GM19023 (cell line): Measurements from ENCODE around the gene OSM.
"Not testable (repeated sequence)": the region's sequence is repeated elsewhere in the genome, so short reads cannot be mapped to it uniquely, and the experiment has no call there.

Experiments used
- ATAC-seq: cut with Tn5 transposase; IDR thresholded peaks from one replicate; pipeline ENCODE4 v1.9.1; 2021; ENCODE audit warnings: mild to moderate bottlenecking, moderate library complexity; ENCODE audit not compliant: unreplicated experiment

OSM gene

DNA sequence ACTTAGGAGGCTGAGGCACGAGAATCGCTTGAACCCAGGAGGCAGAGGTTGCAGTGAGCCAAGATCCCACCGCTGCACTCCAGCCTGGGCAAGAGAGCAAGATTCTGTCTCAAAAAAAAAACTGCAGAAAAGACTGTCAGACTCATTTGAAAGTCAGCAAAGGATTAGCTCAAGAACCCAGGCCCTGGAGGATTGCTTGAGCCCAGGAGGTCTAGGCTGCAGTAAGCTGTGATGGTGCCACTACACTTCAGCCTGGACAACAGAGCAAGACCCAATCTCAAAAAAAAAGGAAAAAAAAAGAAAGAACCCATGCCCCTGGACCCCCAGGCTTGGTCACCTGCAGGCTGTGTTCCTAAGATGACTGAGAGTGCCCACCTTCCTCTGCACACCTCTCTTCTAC lies 36.3 kb downstream of the OSM start:
- ATAC-seq, result no peak

DNA sequence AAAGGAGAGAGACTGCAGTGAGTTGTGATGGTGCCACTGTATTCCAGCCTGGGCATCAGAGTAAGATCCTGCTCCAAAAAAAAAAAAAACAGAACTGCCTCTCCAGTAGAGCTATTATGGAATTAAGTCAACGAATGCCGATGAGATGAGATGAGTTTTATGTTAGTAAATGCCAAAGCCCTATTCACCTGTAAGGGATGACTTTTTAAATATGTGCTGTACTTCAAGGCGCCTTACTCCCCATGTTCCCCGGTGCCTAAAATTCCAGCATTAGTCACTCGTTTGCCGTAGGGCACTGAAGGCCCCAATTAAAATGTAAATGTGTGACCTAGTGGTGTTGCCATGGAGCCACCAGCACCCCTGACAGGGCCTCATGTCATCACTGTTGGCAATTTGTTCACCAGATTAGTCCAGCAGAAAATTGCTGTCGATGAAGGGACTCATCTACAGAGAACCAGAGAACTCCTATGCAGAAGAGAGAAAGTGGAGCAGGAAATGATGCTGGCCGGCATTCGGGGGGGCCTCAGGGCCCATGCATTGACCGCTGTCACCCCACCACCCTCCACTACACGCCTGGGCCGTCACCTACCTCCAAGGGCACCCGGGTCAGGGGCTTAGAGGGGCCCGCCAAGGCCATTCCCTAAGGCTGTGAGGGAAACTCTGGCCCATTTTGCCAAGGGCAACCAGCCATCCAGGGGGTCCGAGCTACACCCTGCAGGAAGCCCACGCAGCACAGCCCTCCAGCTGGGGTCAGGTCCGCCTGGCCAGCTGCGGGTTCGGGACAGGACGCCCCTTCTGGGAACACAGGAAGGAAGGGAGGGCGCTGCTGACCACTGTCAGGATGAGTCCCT lies 37.9 kb downstream of the OSM start:
- ATAC-seq, result no peak

DNA sequence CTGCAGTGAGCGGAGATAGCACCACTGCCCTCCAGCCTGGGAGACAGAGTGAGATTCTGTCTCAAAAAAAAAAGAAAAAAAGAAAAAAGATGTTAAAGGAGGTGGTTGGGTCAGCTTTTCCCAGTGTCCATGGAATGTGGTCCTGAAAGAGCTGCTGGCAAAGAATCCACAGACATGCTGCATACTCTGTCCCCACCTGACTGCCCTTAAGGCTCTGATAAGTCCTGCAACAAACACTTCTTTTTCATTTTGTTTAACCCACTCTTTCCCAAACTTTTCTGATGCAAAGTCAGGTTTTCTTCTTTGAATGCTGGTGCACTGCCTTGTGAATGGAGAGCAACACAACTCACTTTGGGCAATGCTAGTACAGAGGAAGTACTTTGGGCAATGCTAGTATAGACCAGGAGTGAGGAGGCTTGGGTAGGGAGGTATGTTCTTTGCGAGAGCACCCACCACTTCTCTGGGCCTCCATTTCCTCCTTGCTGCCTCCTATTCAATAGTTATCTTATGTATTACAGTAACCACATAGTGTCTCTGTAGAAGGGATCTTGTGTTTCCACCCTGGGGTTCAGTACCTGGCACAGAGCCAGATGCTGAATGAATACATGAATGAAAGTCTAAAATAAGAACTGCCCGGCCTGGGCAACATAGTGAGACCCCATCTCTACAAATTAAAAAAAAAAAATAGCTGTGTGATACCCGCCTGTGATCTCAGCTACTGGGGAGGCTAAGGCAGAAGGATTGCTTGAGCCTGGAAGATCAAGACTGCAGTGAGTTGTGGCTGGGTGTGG lies 39.0 kb downstream of the OSM start:
- ATAC-seq, result no peak

DNA sequence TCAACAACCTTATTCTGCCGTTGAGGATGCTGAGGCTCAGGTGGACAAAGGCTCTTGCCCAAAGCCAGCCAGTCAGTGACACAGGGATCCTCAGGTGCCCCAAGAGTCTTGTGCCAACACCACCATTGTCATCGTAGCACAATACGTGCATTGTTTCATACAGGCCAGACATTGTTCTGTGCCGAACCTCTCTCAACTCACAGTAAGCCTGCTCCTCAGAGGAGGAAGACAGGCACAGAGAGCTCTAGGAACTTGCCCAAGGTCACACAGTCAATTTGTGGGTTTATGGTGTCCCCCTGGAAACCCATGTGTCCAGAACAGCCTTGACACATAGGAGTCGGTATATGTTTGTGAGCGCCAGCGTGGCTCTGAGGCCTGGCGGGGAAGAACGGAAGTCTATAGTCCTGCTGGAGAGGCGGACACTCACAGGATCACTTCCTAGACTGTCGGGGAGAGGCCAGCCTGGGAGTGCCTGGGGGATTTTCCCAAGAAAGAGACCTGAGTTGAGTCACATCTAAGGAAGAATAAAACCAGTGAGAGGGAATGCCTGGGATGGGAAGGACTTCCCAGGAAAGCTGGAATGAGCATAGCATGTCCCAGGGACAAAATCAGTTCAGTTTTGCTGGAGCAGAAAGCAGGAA lies 40.3 kb downstream of the OSM start:
- no peak for ATAC-seq

DNA sequence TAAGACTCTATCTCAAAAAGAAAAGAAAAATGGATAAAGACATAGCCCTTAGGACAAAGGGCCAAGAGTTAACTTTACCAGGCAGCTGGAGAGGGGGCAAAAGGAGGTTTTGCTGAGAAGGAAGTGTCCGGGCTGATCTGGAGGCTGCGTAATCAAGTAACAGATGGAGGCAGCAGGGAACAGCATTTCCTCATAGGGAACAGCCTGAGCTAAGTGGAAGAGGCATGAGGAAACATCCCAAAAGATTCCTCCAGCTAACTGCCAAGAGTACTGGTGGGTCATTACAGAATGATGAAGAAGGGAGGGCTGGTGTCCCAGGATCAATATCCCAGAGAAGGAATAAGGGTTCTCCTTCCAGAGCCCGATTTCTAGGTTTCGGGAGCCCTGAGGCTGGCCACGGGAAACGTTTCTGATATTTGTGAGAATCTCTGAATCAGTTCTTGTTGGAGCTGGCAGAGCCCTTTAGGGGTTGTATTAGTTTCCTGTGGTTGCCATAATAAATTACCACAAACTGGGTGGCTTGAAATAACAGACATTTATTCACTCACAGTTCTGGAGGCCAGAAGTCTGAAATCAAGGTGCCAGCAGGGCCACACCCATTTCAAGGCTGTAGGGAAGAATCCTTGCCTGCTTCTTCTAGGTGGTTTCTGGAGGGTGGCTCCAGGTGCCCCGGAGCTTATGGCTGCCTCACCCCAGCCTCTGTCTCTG lies 41.3 kb downstream of the OSM start:
- ATAC-seq, result no peak

DNA sequence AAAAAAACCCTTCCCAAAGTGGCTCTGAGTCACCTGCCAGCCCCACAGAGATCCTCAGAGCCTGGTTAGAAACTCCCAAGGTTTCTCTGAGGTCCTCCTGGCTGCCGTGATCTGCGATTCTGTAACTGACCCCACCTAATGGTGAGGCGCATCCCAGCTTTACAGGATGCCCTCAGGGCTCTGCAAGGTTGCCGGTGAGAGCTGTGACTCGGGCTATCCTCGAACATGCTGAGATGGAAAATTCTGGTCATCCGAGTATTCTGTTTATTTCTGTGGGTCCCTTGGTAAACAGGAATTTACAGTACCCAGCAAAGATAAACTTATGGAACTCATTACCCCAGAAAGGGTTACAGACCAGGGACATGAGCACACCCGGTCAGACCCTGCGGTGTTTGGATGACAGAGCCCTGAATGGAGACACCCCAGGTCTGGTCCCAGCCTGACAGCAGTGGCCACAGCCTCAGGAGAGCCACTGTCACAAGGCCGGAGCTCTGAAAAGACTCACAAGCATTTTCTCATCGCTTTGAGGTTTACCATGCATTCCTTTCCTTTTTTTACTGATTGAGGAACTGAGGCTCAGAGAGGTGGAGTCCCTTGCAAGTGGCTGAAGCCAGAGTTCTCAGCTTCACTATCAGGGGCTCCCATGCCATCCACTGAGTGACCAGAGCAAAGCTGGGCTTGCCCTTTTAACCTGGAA lies 42.3 kb downstream of the OSM start:
- ATAC-seq, result no peak

DNA sequence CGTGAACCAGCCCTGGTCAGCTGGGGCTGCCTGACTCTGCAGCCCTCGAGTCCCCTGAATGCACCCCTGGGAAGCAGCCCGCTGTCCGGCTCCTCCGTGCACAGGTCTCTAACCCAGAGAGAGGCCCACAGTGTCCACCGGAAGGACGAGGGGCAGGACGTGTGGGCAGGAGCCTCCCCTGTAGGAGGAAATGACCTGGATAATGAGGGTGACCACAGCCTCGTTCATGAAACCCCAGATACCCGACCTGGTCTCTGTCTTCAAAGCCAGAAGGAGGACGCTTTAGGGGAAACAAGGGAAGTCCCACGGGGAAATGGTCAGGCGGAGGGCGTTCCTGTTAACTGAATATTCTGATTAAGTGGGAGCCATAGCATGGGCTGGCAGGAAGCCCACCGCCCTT lies 43.3 kb downstream of the OSM start:
- ATAC-seq, result no peak

DNA sequence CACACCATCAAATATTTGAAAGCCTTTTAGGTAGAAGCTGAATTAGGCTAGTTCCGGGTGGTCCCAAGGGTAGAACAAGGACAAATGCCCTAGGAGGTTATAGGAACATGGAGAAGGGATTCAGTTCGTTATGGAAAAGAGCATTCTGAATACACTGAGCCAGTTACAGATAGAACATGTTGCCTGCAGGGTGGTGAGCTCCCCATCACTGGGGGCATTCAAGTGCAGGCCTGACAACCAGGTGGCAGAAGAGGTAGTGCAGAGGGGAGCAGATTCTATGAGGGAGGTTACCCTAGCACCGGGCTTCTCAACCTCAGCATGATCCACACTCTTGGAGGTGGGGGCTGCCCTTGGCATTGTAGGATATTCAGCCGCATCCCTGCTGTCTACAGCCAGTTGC lies 44.3 kb downstream of the OSM start:
- no peak for ATAC-seq

DNA sequence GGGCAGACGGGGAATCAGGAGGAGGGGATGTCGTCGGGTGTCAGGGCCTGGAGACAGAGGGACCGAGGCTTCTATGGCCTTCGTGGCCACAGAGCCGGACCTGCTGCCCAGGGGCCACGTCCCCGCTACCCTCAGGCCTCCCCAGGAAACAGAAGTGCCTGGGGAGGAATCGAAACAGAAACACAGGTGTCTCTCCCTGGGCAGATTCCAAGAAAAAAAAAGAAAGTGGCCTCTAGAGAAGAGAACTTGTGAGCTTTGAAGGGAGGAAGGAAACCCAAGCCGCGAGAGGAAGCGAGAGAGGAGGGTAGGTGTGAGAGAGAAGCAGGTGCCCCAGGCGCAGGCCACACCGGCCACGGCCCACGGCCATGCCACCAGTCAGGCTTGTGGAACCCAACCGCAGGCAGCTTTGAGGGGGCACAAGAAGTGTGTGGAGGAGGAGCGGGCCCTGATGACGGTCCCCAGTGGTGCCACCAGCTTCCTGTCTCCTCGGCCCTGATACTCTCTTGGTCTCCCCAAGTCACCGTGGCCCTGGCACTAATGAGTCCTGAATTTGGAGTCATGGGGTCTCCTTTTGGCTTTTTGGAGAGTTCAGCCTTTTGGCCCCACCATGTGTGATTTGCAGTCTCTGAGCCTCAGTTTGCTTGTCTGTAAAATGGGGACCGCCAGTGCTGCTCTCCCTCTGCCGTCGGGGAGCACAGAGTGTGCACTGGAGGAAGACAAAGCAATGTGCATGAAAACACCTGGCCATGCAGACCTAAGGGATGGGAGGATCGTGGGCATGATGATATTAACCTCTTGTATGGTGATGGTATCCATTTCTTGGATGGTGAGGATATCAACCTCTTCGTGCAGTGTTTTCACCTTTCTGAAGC lies 45.3 kb downstream of the OSM start:
- ATAC-seq, result no peak

DNA sequence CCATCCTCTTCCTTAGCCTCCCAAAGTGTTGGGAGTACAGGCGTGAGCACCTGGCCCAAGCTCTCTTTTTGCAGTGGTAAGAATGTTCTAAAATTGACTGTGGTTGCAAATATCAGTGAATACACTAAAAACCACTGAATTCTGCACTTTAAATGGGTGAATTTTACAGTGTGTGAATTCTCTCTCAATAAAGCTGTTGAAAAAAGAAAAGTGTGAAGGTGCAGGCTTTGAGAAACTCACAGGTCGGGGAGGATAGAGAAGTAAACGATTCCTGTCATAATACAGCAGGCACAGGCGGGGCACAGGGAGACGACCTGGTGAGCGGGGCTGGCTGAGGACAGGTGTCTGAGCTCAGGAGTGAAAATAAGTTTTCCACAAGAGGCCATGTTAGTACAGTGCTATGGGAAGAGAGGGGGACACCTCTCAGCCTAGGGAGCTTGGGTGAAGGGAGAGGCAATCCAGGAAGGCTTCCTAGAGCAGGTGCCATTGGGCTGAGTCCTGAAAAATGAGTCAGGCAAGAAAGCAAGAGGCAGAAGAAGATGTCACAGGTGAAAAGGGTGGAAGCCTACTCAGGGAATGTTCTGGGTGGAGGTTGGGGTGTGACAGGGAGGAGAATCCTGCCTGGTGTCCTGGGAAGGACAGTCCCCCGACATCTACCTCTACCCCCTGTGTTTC lies 46.2 kb downstream of the OSM start:
- no peak for ATAC-seq

DNA sequence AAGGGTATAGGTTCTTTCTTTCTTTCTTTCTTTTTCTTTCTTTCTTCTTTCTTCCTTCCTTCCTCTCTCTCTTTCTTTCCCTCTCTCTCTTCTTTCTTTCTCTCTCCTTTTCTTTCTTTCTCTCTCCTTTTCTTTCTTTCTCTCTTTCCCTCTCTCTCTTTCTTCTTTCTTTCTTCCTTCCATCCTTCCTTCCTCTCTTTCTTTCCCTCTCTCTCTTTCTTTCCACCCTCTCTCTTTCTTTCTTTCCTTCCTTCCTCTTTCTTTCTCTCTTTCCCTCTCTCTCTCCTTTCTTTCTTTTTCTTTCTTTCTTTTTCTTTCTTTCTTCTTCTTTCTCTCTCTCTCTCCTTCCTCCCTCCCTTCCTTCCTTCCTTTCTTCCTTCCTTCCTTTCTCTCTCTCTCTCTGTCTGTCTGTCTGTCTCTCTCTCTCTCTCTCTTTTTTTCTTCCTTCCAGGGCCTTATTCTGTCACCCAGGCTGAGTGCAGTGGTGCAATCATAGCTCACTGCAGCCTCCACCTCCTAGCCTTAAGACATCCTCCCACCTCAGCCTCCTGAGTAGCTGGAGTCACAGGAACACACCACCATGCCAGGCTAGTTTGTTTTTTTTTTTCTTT lies 46.9 kb downstream of the OSM start:
- ATAC-seq, result no peak

DNA sequence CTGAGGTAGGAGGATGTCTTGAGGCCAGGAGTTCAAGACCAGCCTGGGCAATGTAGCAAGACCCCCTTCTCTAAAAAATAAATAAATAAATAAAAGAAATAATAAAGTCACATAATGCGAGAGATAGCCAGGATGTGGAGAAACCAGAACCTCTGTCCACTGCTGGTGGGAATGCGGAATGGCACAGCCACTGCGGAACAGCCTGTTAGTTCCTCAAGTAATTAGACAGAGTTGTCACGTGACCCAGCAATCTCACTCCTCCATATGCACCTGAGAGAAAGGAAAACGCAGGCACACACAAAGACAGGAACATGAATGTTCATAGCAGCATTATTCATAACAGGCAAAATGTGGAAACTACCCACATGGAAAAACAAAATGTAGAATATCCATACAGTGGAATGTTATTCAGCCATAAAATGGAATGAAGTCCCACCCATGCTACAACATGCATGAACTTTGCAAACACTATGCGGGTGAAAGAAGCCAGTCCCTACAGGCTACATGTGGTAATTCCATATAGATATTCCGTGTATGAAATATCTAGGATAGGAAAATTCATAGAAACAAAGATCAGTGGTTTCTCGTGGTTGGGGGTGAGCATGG lies 47.5 kb downstream of the OSM start:
- no peak for ATAC-seq

DNA sequence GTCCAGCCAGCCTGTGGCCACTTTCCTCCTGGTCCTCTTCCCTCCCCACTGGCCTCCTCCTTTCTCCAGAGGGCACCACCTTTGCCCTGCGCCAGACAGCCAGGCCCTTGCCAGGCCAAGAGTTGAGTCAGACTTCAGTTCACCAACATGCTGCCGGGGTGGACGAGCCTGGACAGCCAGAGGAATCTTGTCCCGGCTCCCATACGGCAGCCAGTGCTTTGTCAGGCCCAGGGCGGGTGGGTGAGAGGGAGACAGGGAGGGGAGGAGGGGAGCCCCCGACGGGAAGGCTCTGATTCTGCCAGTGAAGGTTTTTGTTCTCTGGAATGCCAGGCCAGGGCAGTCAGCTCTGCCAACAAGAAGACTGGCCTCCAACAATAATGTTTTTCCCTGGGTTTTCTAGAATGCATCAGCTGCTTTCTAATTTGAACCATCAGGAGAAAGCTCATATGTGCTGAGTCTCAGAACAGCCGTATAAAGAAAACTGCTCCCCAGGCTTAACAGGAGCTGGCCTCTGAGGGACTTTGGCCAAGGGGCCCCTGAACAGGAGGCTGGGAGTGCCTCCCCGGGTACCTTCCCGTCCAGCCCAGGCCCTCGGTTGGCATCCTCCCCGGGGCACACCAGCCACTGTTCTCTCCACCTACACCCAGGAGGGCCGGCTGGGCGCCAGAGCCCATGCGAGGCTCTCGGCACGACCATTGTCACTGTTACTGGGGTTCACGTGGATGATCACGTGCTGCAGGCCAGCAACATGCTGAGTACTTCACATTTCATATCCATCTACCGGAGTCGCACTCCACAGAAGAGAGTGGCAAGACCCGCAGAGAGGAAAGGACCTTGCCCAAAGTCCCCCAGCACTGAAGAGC lies 48.7 kb downstream of the OSM start:
- no peak for ATAC-seq

DNA sequence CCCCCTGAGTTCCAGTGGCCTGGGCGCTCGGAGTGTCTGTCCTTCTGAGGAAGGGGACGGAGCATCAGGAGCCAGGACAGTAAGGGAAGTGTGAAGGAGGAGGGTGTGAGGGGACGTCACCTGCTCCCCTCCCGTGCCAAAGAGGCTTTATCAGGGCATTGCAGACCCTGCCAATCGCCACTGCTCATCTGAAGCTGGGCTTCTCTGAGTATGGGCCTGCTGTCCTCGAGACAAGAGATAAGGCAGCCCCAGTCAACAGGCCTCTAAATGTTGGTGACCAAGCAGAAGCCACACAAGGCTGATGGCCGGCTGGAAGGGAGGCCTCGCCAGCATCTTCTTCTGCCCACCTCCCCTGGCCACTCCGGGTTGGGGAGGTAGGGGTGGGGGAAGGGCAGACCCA lies 49.9 kb downstream of the OSM start:
- no peak for ATAC-seq

DNA sequence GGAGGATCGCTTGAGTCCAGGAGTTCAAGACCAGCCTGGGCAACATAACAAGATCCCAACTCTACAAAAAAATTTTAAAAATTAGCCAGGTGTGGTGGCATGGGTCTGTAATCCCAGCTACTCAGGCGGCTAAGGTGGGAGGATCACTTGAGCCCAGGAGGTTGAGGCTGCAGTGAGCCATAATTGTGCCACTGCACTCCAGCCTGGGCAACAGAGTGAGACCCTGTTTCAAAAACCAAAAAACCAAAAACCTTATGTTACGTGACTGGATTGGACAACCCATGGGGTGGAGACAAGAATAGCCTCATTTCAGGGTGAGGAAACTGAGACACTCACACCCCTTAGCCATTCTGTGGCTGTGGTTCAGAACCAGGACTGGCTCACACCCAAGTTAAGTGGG lies 50.4 kb downstream of the OSM start:
- ATAC-seq, result not testable (repeated sequence)

DNA sequence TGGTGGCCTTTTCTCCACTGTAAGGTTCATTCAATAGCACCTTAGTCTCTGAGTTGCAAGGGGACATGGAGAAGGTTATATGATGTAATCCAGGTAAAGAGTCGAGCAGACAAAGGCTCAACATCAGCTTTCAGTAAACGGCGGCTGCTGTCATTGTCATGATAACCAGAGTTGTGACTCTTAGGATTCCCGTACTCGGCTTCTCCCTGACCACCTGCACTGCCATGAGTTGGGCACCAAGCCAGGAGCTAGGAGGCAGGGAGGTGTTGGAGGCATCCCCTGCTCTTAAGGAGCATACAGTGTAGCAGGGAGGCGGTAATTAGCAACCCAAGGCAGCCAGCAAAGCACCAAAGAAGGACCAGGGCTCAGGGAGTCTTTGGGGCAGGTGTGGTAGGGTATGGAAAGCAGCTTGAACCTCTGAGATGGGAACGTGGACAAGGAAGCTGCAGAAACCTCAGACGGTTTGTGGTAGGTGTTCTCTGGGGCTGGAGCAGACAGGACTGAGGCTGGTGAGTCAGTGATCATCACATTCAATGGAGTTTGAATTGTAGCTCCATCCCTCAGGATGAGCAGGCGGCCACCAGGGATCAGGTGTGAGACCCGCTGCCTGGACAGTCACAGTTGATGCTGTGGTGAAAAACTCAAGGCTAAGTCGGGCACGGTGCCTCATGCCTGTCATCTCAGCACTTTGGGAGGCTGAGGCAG lies 51.8 kb downstream of the OSM start:
- no peak for ATAC-seq

DNA sequence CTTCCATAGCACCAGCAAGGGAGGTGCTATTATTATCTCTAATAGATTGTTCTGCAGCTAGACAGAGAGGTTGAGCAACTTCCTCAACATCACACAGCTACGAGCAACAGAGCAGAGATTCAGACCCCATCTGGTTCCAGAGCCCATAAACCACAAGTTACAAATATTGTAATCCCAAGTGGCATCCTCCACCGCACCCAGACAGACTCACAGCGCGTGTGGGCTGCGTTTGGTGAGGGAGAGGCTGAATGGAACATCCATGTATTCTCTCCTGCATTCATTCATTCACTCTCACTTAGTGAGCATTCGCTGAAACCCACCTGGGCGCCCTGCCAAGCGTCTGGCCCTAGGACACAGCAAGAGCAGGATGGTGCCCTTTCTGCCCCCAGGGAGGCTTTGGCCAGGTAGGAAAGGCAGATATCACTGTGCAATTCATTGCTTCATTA lies 53.6 kb downstream of the OSM start:
- no peak for ATAC-seq
